C4-2B (cell line): ENCODE data around the gene TIMM44.

ENCODE experiments used
- ZFX ChIP-seq: fragments of 450-650 bp; IDR thresholded peaks from 2 replicates; pipeline ENCODE4 v1.6.1; 2017
- TF ChIP-seq, protein P1 (sequence below): fragments of 450-650 bp; conservative IDR thresholded peaks from 2 replicates; pipeline ENCODE4 v1.5.1; 2017; ENCODE audit warnings: mild to moderate bottlenecking

DNA sequence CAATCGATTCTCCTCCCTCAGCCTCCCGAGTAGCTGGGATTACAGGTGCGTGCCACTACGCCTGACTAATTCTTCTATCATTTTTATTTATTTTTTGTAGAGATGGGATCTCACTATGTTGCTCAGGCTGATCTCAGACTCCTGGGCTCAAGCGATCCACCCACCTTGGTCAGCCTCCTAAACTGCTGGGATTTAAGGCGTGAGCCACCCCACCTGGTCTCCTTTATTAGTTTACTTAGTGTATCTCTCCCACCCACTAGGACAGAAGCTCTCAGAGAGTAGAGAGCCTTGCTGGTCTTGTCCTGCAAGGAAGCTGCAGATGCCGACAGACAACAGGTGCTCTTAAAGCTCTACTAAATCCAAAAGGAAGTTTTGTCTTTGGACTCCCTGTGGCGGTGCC lies 57.6 kb downstream of the TIMM44 start:
- TF ChIP-seq, protein P1, sequence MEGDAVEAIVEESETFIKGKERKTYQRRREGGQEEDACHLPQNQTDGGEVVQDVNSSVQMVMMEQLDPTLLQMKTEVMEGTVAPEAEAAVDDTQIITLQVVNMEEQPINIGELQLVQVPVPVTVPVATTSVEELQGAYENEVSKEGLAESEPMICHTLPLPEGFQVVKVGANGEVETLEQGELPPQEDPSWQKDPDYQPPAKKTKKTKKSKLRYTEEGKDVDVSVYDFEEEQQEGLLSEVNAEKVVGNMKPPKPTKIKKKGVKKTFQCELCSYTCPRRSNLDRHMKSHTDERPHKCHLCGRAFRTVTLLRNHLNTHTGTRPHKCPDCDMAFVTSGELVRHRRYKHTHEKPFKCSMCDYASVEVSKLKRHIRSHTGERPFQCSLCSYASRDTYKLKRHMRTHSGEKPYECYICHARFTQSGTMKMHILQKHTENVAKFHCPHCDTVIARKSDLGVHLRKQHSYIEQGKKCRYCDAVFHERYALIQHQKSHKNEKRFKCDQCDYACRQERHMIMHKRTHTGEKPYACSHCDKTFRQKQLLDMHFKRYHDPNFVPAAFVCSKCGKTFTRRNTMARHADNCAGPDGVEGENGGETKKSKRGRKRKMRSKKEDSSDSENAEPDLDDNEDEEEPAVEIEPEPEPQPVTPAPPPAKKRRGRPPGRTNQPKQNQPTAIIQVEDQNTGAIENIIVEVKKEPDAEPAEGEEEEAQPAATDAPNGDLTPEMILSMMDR = no peak
- no peak for TF ChIP-seq ZFX
